HepG2 (cell line): ENCODE results near the gene DENND2A. TPM values are rescaled to one million over a fixed set of nuclear protein-coding genes. Genes with fewer than 3 reads are reported as not detected.
A peak's percentile ranks its signal among the peaks of the same experiment; 100 is the strongest.

Source experiments
- CREM ChIP-seq, 2 experiments: sonication (generic) in 1 of 2; formaldehyde crosslinking in 1 of 2; IDR thresholded peaks; 2 replicates each; pipeline versions ENCODE4 v1.4.0 to v1.6.1; 2016 to 2020; ENCODE audit warnings: antibody characterized with exemption in 1 of 2, mild to moderate bottlenecking in 1 of 2, missing genetic modification reagents in 1 of 2
- ELF3 ChIP-seq: IDR thresholded peaks from 2 replicates; pipeline ENCODE4 v1.6.1; 2016; ENCODE audit warnings: missing genetic modification reagents, missing compliant biosample characterization
- GMEB1 ChIP-seq: sonication (generic); formaldehyde crosslinking; IDR thresholded peaks from 2 replicates; pipeline ENCODE4 v1.5.1; 2020; ENCODE audit warnings: missing genetic modification reagents, mild to moderate bottlenecking, borderline replicate concordance
- HDAC1 ChIP-seq: sonication (generic); formaldehyde crosslinking; IDR thresholded peaks from 2 replicates; pipeline ENCODE4 v1.5.1; 2020; ENCODE audit warnings: mild to moderate bottlenecking, missing genetic modification reagents
- HDAC2 ChIP-seq: sonication (generic); formaldehyde crosslinking; IDR thresholded peaks from 2 replicates; pipeline ENCODE4 v1.4.0; 2020; ENCODE audit warnings: missing genetic modification reagents
- HHEX ChIP-seq: IDR thresholded peaks from 2 replicates; pipeline ENCODE4 v1.6.1; 2016; ENCODE audit warnings: control low read depth
- HIC2 ChIP-seq: sonication (generic); formaldehyde crosslinking; IDR thresholded peaks from 2 replicates; pipeline ENCODE4 v1.9.0; 2022; ENCODE audit warnings: low read depth, missing genetic modification reagents
- MAX ChIP-seq: IDR thresholded peaks from 2 replicates; pipeline ENCODE4 v1.6.1; 2012; ENCODE audit warnings: inconsistent platforms
- MYC ChIP-seq: sonication (generic); formaldehyde crosslinking; IDR thresholded peaks from 2 replicates; pipeline ENCODE4 v1.9.0; 2021; ENCODE audit warnings: missing genetic modification reagents, borderline replicate concordance
- NR2F6 ChIP-seq, 2 experiments: IDR thresholded peaks; 2 replicates each; pipeline ENCODE4 v1.6.1; 2016; ENCODE audit warnings: antibody characterized with exemption in 1 of 2, mild to moderate bottlenecking in 1 of 2
- SP1 ChIP-seq, 2 experiments: fragments of 450-650 bp in 1 of 2; sonication (generic) in 1 of 2; formaldehyde crosslinking in 1 of 2; IDR thresholded peaks; 2 replicates each; pipeline versions ENCODE4 v1.4.0 to v1.6.1; 2016 to 2020; ENCODE audit warnings: missing genetic modification reagents in 1 of 2
- TAF15 ChIP-seq: fragments of 200-400 bp; formaldehyde crosslinking; IDR thresholded peaks from one replicate; pipeline ENCODE4 v1.6.1; 2018; ENCODE audit warnings: mild to moderate bottlenecking, low read depth, low read length; ENCODE audit not compliant: poor library complexity, severe bottlenecking
- TOE1 ChIP-seq: sonication (generic); formaldehyde crosslinking; IDR thresholded peaks from 2 replicates; pipeline ENCODE4 v1.4.0; 2020; ENCODE audit warnings: mild to moderate bottlenecking, missing genetic modification reagents
- ZNF253 ChIP-seq: sonication (generic); formaldehyde crosslinking; IDR thresholded peaks from 2 replicates; pipeline ENCODE4 v1.8.0; 2022; ENCODE audit warnings: mild to moderate bottlenecking, missing genetic modification reagents, borderline replicate concordance
- ZNF318 ChIP-seq: sonication (generic); formaldehyde crosslinking; IDR thresholded peaks from 2 replicates; pipeline ENCODE4 v1.4.0; 2020; ENCODE audit warnings: mild to moderate bottlenecking, missing genetic modification reagents
- ZNF460 ChIP-seq: sonication (generic); formaldehyde crosslinking; IDR thresholded peaks from 2 replicates; pipeline ENCODE4 v1.5.1; 2020; ENCODE audit warnings: missing genetic modification reagents, mild to moderate bottlenecking, borderline replicate concordance
- polyA plus RNA-seq, 8 experiments: library from polyadenylated mRNA; depleted of rRNA in 3 of 8; stranded (reverse) in 7 of 8; unstranded in 1 of 8; fragments of >200 nt; fragmentation: Illumina TruSeq in 4 of 8; extraction: Trizol in 4 of 8; gene quantifications; 2 replicates each; pipeline versions ENCODE4 v1.2.1 to v1.2.3, GENCODE V29; 2011 to 2016; ENCODE audit warnings: low read depth in 4 of 8, missing spikeins in 1 of 8, mixed read lengths in 1 of 8; ENCODE audit not compliant: insufficient read depth in 1 of 8
- total RNA-seq, 5 experiments: library from RNA; depleted of rRNA; stranded (reverse); fragments of >200 nt; fragmentation: Illumina TruSeq; extraction: Trizol; gene quantifications; 2 replicates each; pipeline ENCODE4 v1.2.3, GENCODE V29; 2016; ENCODE audit warnings: low read depth in 1 of 5

DENND2A gene
- total and polyA plus RNA-seq, 2 of the 13 experiments (the other 11 are each of a cell fraction or from before 2014, with no cell fraction given), result not detected

DNA sequence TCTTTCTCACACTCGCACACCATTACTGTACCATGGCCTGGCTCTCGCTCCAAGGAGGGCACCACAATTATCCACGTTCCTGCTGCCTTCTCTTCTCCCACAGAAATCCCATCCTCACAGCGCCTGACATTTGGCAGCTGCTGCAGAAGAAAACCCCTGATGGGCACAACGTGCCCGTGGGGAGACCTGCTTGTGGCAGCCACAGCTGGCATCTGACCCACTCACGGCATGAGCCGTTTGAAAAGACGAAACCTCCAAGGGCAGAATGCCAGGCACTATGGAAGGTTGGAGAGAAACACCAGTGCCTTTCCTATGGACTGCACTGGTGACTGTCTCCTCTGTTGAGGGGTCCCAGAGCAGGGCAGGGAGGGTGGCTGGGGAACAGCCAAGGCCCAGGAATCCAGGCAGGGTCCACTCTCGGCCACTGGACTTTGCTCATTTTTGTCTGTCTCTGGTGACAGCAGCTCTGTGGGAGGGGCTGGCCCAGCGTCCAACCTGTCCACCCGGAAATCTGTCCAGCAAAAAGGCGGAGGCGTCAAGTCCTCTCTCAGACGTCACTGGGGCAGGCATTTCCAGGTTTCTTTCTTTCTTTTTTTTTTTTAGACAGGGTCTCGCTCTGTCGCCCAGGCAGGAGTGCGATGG, 100.4 kb downstream of the DENND2A start (continued):
- TF ChIP-seq MAX, result 0 out of 2 replicates have a peak, but pooled peaks have one; percentile 25
- TF ChIP-seq HIC2, result no peak
- TF ChIP-seq MYC (CRISPR knock-in tag), result no peak
- TF ChIP-seq SP1 (IDR thresholded peaks at IDR 0.05), result no peak
- peak; percentile 30; the same call in 1 of the 2 replicates for TF ChIP-seq SP1 (CRISPR knock-in tag; IDR thresholded peaks at IDR 0.05)
- TF ChIP-seq NR2F6 (IDR thresholded peaks at IDR 0.05), result no peak
- TF ChIP-seq NR2F6 (CRISPR knock-in tag; IDR thresholded peaks at IDR 0.05), result peak; percentile 27; the same call in 1 of the 2 replicates
- TF ChIP-seq ELF3 (CRISPR knock-in tag), result peak; percentile 73
- TF ChIP-seq ZNF253 (CRISPR knock-in tag), result no peak
- peak; percentile 21; the same call in 1 of the 2 replicates for TF ChIP-seq CREM (IDR thresholded peaks at IDR 0.05)
- TF ChIP-seq CREM (CRISPR knock-in tag; IDR thresholded peaks at IDR 0.05), result no peak
- TF ChIP-seq GMEB1 (CRISPR knock-in tag), result no peak
- no peak for TF ChIP-seq ZNF318 (CRISPR knock-in tag)
- 0 out of 2 replicates have a peak, but pooled peaks have one; percentile 36 for TF ChIP-seq HDAC2 (CRISPR knock-in tag)
- no peak for TF ChIP-seq TOE1 (CRISPR knock-in tag)
- TF ChIP-seq ZNF460, result no peak
- TF ChIP-seq TAF15, result no peak
- peak; percentile 55; the same call in 1 of the 2 replicates for TF ChIP-seq HDAC1 (CRISPR knock-in tag)
- TF ChIP-seq HHEX (CRISPR knock-in tag), result no peak
